DND-41 (cell line): ENCODE measurements around the gene KIF13A.
"Not testable (repeated sequence)": the region's sequence is repeated elsewhere in the genome, so short reads cannot be mapped to it uniquely, and the experiment has no call there.

Experiments used
- ATAC-seq: fragments of 200-7000 bp; cut with Tn5 transposase; 3 replicates; pipeline ENCODE4 v1.9.1; 2021; ENCODE audit warnings: low read depth; ENCODE audit not compliant: insufficient read depth
- DNase-seq: peaks from one replicate; pipeline ENCODE4 v3.0.0-alpha.2; 2020
- H2AFZ ChIP-seq: 2 replicates; pipeline ENCODE4 v1.6.0; 2012; ENCODE audit warnings: low read depth, low read length
- H3K27ac ChIP-seq: 2 replicates; pipeline ENCODE4 v1.5.1; 2012; ENCODE audit warnings: low read length, inconsistent platforms
- H3K27me3 ChIP-seq: fragments of 200-600 bp; sonication (generic); 2 replicates; pipeline ENCODE4 v1.6.0; 2012; ENCODE audit warnings: low read length, mild to moderate bottlenecking, inconsistent platforms; ENCODE audit not compliant: insufficient read depth, poor library complexity
- H3K36me3 ChIP-seq: 2 replicates; pipeline ENCODE4 v1.5.1; 2012; ENCODE audit warnings: low read length, inconsistent platforms; ENCODE audit not compliant: insufficient read depth
- H3K4me1 ChIP-seq: 2 replicates; pipeline ENCODE4 v1.5.1; 2012; ENCODE audit warnings: mild to moderate bottlenecking, low read length; ENCODE audit not compliant: insufficient read depth
- H3K4me2 ChIP-seq: 2 replicates; pipeline ENCODE4 v1.6.0; 2012; ENCODE audit warnings: mild to moderate bottlenecking, moderate library complexity, low read length, inconsistent platforms; ENCODE audit not compliant: insufficient read depth
- H3K4me3 ChIP-seq, 2 experiments: fragments of 200-600 bp in 1 of 2; shearing (Covaris generic) in 1 of 2; 2 replicates each; pipeline ENCODE4 v1.5.1; 2012 to 2016; ENCODE audit warnings: inconsistent platforms in 2 of 2, low read length in 2 of 2, mild to moderate bottlenecking in 2 of 2, low read depth in 1 of 2, moderate library complexity in 1 of 2
- H3K79me2 ChIP-seq: 2 replicates; pipeline ENCODE4 v1.6.0; 2012; ENCODE audit warnings: low read length, inconsistent platforms; ENCODE audit not compliant: insufficient read depth
- H3K9ac ChIP-seq: 2 replicates; pipeline ENCODE4 v1.6.0; 2012; ENCODE audit warnings: low read depth, mild to moderate bottlenecking, inconsistent platforms, low read length, moderate library complexity
- H3K9me3 ChIP-seq: 2 replicates; pipeline ENCODE4 v1.5.1; 2012; ENCODE audit warnings: low read length, moderate library complexity, mild to moderate bottlenecking, inconsistent platforms; ENCODE audit not compliant: insufficient read depth, severe bottlenecking
- H4K20me1 ChIP-seq: 2 replicates; pipeline ENCODE4 v1.6.0; 2012; ENCODE audit warnings: low read length; ENCODE audit not compliant: insufficient read depth
- EZH2 ChIP-seq: IDR thresholded peaks from 3 replicates; pipeline ENCODE4 v1.6.1; 2012; ENCODE audit warnings: borderline replicate concordance, low read depth, mild to moderate bottlenecking, moderate library complexity, low read length, inconsistent platforms; ENCODE audit not compliant: severe bottlenecking
- TF ChIP-seq, protein P1 (sequence below): IDR thresholded peaks from 2 replicates; pipeline ENCODE4 v1.5.1; 2012; ENCODE audit warnings: borderline replicate concordance, low read length, moderate library complexity, mild to moderate bottlenecking; ENCODE audit not compliant: poor library complexity, severe bottlenecking; ENCODE audit errors: extremely low read depth

Gene KIF13A

DNA sequence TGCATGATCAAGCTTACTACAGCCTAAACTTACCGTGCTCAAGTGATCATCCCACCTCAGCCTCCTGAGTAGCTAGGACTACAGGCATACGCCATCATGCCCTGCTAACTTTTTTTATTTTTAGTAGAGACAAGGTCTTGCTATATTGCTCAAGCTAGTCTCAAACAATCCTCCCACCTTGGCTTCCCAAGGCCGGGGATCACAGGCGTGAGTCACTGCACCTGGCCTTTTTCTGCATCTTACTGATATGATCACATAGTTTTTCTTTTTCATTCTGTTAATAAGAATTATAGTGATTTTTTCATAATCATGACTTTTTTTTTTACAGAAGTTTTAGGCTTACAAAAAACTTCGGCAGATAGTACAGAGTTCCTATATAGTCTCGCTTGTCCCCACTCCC, 93.2 kb downstream of the KIF13A start:
- Histone ChIP-seq H3K27ac (no peak overlapping the region), H3K9me3 (peaks cover 13% of the 10 kb centered on the region), H3K9ac (no peak overlapping the region), H3K4me3 (no peak overlapping the region), H2AFZ (no peak overlapping the region), H3K36me3 (no peaks in the 10 kb centered on the region), H3K79me2 (no peaks in the 10 kb centered on the region), H3K27me3 (no peaks in the 10 kb centered on the region), H3K4me1 (no peaks in the 10 kb centered on the region), H4K20me1 (no peaks in the 10 kb centered on the region), H3K4me2 (no peak overlapping the region)
- DNase-seq: no peak
- ATAC-seq: no peak
- no peak for TF ChIP-seq EZH2
- TF ChIP-seq, protein P1, sequence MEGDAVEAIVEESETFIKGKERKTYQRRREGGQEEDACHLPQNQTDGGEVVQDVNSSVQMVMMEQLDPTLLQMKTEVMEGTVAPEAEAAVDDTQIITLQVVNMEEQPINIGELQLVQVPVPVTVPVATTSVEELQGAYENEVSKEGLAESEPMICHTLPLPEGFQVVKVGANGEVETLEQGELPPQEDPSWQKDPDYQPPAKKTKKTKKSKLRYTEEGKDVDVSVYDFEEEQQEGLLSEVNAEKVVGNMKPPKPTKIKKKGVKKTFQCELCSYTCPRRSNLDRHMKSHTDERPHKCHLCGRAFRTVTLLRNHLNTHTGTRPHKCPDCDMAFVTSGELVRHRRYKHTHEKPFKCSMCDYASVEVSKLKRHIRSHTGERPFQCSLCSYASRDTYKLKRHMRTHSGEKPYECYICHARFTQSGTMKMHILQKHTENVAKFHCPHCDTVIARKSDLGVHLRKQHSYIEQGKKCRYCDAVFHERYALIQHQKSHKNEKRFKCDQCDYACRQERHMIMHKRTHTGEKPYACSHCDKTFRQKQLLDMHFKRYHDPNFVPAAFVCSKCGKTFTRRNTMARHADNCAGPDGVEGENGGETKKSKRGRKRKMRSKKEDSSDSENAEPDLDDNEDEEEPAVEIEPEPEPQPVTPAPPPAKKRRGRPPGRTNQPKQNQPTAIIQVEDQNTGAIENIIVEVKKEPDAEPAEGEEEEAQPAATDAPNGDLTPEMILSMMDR: no peak

DNA sequence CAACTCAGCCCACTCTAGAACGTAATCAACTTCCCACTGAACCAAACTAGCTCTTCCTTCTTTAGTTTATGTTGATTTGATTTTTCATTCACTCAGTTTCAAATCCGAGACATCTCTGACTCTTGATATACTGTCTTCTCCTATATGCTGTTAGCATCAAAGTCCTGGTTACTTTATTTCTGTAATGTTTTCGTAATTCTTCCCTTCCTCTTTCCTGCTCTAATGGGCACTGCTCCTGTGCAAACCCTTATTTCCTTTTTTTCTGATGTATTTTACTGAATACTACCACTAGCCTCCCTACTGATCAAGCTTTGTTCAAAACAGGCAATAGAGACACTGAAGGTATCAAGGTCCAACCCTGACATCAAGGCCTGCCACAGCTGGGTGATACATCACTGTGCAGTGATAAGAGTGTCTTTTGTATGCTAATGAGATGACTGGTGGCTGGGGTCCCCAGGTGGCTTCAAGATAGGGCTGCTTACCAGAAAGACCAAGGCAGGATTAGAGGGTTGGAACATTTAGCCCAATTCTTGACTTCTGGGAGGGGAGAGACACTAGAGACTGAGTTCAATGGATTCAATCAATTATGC, 95.2 kb downstream of the KIF13A start:
- no peak overlapping the region for H2AFZ ChIP-seq
- no peaks in the 10 kb centered on the region for H3K36me3 ChIP-seq
- peaks cover 13% of the 10 kb centered on the region for H3K9me3 ChIP-seq
- H3K27ac ChIP-seq: no peak overlapping the region
- H4K20me1 ChIP-seq: no peaks in the 10 kb centered on the region
- DNase-seq (no peak), ATAC-seq (no peak)
- no peaks in the 10 kb centered on the region for H3K79me2 ChIP-seq
- H3K27me3 ChIP-seq: no peaks in the 10 kb centered on the region
- H3K4me2 ChIP-seq: no peak overlapping the region
- TF ChIP-seq, protein P1: no peak
- no peak for TF ChIP-seq EZH2
- H3K4me1 ChIP-seq: no peaks in the 10 kb centered on the region
- H3K4me3 ChIP-seq: no peak overlapping the region
- no peak overlapping the region for H3K9ac ChIP-seq

DNA sequence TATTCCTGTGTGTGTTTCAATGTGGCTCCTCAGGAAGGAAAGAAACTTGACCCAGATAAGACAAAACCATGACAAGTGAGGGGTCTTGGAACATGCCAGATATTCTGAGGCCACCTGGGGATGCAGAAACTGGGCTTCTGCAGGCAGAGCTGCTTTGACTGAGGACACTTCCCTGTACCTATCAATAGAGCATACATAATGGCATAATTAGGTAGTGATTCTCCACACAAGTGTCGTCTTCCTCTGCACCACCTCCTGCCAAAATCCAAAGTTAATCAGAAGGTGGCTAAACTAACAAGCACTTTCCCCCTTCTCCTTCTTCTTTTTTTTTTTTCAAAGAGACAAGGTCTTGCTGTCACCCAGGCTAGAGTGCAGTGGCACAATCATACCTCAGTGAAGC, 97.1 kb downstream of the KIF13A start:
- Histone ChIP-seq H3K4me2 (no peak overlapping the region), H2AFZ (no peak overlapping the region), H3K4me3 (no peak overlapping the region), H3K79me2 (no peaks in the 10 kb centered on the region), H3K36me3 (no peaks in the 10 kb centered on the region), H4K20me1 (no peaks in the 10 kb centered on the region), H3K9me3 (peaks cover 9% of the 10 kb centered on the region), H3K9ac (no peak overlapping the region), H3K27me3 (no peaks in the 10 kb centered on the region), H3K27ac (no peak overlapping the region), H3K4me1 (no peaks in the 10 kb centered on the region)
- ATAC-seq (no peak), DNase-seq (no peak)
- TF ChIP-seq, protein P1: no peak
- no peak for TF ChIP-seq EZH2

DNA sequence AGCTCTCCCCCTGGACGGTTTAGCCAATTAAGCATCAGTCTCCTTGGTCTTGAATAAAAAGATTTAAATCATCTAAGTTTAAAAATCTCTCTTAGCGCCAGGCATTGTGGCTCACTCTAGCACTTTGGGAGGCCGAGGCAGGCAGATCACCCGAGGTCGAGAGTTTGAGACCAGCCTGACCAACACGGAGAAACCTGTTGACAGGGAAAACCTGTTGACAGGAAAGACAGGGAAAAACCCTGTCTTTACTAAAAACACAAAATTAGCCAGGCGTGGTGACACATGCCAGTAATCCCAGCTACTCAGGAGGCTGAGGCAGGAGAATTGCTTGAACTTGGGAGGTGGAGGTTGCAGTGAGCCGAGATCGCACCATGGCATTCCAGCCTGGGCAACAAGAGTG, 97.7 kb downstream of the KIF13A start:
- H3K79me2 ChIP-seq, H4K20me1 ChIP-seq, ATAC-seq: not testable (repeated sequence)

More for the DNA sequence above, 97.7 kb downstream of the KIF13A start:
- H3K9me3 ChIP-seq, H3K27ac ChIP-seq, H3K9ac ChIP-seq, H3K27me3 ChIP-seq, H3K4me2 ChIP-seq, H2AFZ ChIP-seq, H3K4me1 ChIP-seq, H3K4me3 ChIP-seq, DNase-seq, H3K36me3 ChIP-seq: not testable (repeated sequence)
